GM23338 (cell line): Measurements from ENCODE around the gene CACNA1C. TPM values are rescaled to one million over a fixed set of nuclear protein-coding genes. Genes with fewer than 3 reads are reported as not detected.

Source experiments
- ATAC-seq: fragments of 200-7000 bp; cut with Tn5 transposase; 3 replicates; pipeline ENCODE4 v1.9.1; 2020
- DNase-seq: peaks from one replicate; pipeline ENCODE4 v3.0.0-alpha.2; 2015; ENCODE audit warnings: low spot score
- H2AFZ ChIP-seq: fragments of 200-600 bp; sonication (generic); 2 replicates; pipeline ENCODE4 v1.8.0; 2016; ENCODE audit warnings: antibody characterized with exemption, mild to moderate bottlenecking, moderate library complexity
- H3F3A ChIP-seq: fragments of 200-600 bp; sonication (generic); replicated peaks from 2 replicates; pipeline ENCODE4 v1.8.0; 2017; ENCODE audit warnings: antibody characterized with exemption, mixed run types, low read depth
- H3K27ac ChIP-seq: fragments of 200-600 bp; sonication (generic); 2 replicates; pipeline ENCODE4 v1.6.1; 2016; ENCODE audit warnings: low read depth
- H3K27me3 ChIP-seq: fragments of 200-600 bp; sonication (generic); 2 replicates; pipeline ENCODE4 v1.8.0; 2016; ENCODE audit warnings: mild to moderate bottlenecking, mixed run types, moderate library complexity; ENCODE audit not compliant: insufficient read depth
- H3K36me3 ChIP-seq: fragments of 200-600 bp; sonication (generic); 2 replicates; pipeline ENCODE4 v1.8.0; 2016; ENCODE audit warnings: mild to moderate bottlenecking; ENCODE audit not compliant: insufficient read depth
- H3K4me1 ChIP-seq: fragments of 200-600 bp; sonication (generic); 2 replicates; pipeline ENCODE4 v1.8.0; 2016; ENCODE audit warnings: mild to moderate bottlenecking, moderate library complexity; ENCODE audit not compliant: insufficient read depth
- H3K4me2 ChIP-seq: fragments of 200-600 bp; sonication (generic); 2 replicates; pipeline ENCODE4 v1.7.1; 2017; ENCODE audit warnings: mixed run types
- H3K4me3 ChIP-seq: fragments of 200-600 bp; sonication (generic); 2 replicates; pipeline ENCODE4 v1.6.1; 2016; ENCODE audit warnings: mixed run types
- H3K79me2 ChIP-seq: fragments of 200-600 bp; sonication (generic); replicated peaks from 2 replicates; pipeline ENCODE4 v1.8.0; 2017; ENCODE audit warnings: mild to moderate bottlenecking; ENCODE audit not compliant: insufficient read depth
- H3K9me2 ChIP-seq: fragments of 200-600 bp; sonication (generic); 2 replicates; pipeline ENCODE4 v1.8.0; 2017; ENCODE audit not compliant: insufficient read depth
- H4K20me1 ChIP-seq: fragments of 200-600 bp; sonication (generic); replicated peaks from 2 replicates; pipeline ENCODE4 v1.8.0; 2017; ENCODE audit warnings: mild to moderate bottlenecking; ENCODE audit not compliant: insufficient read depth
- H3K27ac Mint-ChIP-seq: 2 replicates; pipeline ENCODE4 v1.8.0; 2020; ENCODE audit warnings: inconsistent platforms, mild to moderate bottlenecking, moderate library complexity, mixed read lengths
- H3K27me3 Mint-ChIP-seq: 3 replicates; pipeline ENCODE4 v1.8.0; 2022; ENCODE audit warnings: low read depth, mild to moderate bottlenecking, moderate library complexity, mixed read lengths, inconsistent platforms; ENCODE audit not compliant: insufficient read depth, poor library complexity
- H3K36me3 Mint-ChIP-seq: 3 replicates; pipeline ENCODE4 v1.8.0; 2021; ENCODE audit warnings: low read depth, mild to moderate bottlenecking, inconsistent platforms, moderate library complexity, mixed read lengths
- H3K4me1 Mint-ChIP-seq: 3 replicates; pipeline ENCODE4 v1.8.0; 2020; ENCODE audit warnings: mild to moderate bottlenecking, inconsistent platforms, mixed read lengths
- H3K4me3 Mint-ChIP-seq: 3 replicates; pipeline ENCODE4 v1.8.0; 2021; ENCODE audit warnings: moderate library complexity, mild to moderate bottlenecking, inconsistent platforms, mixed read lengths
- H3K9me3 Mint-ChIP-seq: 3 replicates; pipeline ENCODE4 v1.8.0; 2020; ENCODE audit warnings: moderate library complexity, mild to moderate bottlenecking, inconsistent platforms, mixed read lengths
- CREB1 ChIP-seq: fragments of 250-450 bp; sonication (Bioruptor Pico); IDR thresholded peaks from 2 replicates; pipeline ENCODE4 v1.5.0; 2020; ENCODE audit warnings: low read depth, mild to moderate bottlenecking, moderate library complexity
- CTCF ChIP-seq, 2 experiments: fragments of 200-600 bp in 1 of 2; sonication (generic) in 1 of 2; conservative IDR thresholded peaks; 2 replicates each; pipeline versions ENCODE4 v1.5.1 to v1.6.1; 2016 to 2017; ENCODE audit warnings: antibody characterized with exemption in 2 of 2, low read depth in 2 of 2, mild to moderate bottlenecking in 2 of 2, moderate library complexity in 1 of 2
- ETS1 ChIP-seq: IDR thresholded peaks from 2 replicates; pipeline ENCODE4 v1.6.1; 2016; ENCODE audit warnings: antibody characterized with exemption
- EZH2phosphoT487 ChIP-seq: fragments of 200-600 bp; sonication (generic); IDR thresholded peaks from one replicate; pipeline ENCODE4 v1.8.1; 2018; ENCODE audit warnings: antibody characterized with exemption; ENCODE audit not compliant: unreplicated experiment
- JUNB ChIP-seq: IDR thresholded peaks from one replicate; pipeline ENCODE4 v1.6.1; 2016; ENCODE audit warnings: antibody characterized with exemption; ENCODE audit not compliant: unreplicated experiment
- POLR2AphosphoS5 ChIP-seq: IDR thresholded peaks from 2 replicates; pipeline ENCODE4 v1.6.1; 2016; ENCODE audit warnings: antibody characterized with exemption, low read depth
- REST ChIP-seq: IDR thresholded peaks from one replicate; pipeline ENCODE4 v1.6.1; 2018; ENCODE audit warnings: antibody characterized with exemption; ENCODE audit not compliant: unreplicated experiment
- STAT1 ChIP-seq: IDR thresholded peaks from one replicate; pipeline ENCODE4 v1.6.1; 2016; ENCODE audit warnings: antibody characterized with exemption; ENCODE audit not compliant: unreplicated experiment
- ZNF114 ChIP-seq: fragments of 250-450 bp; sonication (Bioruptor Pico); IDR thresholded peaks from 2 replicates; pipeline ENCODE4 v1.5.0; 2020; ENCODE audit warnings: mild to moderate bottlenecking, moderate library complexity
- ZNF331 ChIP-seq: fragments of 250-450 bp; sonication (Bioruptor Pico); IDR thresholded peaks from 2 replicates; pipeline ENCODE4 v1.5.0; 2020; ENCODE audit warnings: low read depth, mild to moderate bottlenecking, moderate library complexity
- polyA plus RNA-seq: library from polyadenylated mRNA; unstranded; fragments of >200 nt; fragmentation: Nextera tagmentation; extraction: Ambion mirVana; gene quantifications from 2 replicates; pipeline ENCODE4 v1.2.1, GENCODE V29; 2016
- total RNA-seq: library from RNA; depleted of rRNA; stranded (reverse); fragments of >200 nt; shearing (Covaris generic); gene quantifications from 2 replicates; pipeline ENCODE4 v1.2.3, GENCODE V29; 2014

CACNA1C gene
- total and polyA plus RNA-seq, 2 experiments from 2014 or later: 0.78 to 2.1 TPM

GRCh38 chr12:2013086-2013485, 39.7 kb upstream of the CACNA1C start (continued):
- TF ChIP-seq REST (no peak), EZH2phosphoT487 (no peak), POLR2AphosphoS5 (no peak), JUNB (no peak), ZNF331 (CRISPR knock-in tag) (no peak), ZNF114 (no peak), ETS1 (no peak), CREB1 (CRISPR knock-in tag) (no peak)

- Mint-ChIP-seq H3K4me3 (no peak overlapping the region), H3K27ac (no peak overlapping the region), H3K36me3 (no peaks in the 10 kb centered on the region), H3K9me3 (no peaks in the 10 kb centered on the region), H3K27me3 (peaks cover 4% of the 10 kb centered on the region), H3K4me1 (peaks cover 58% of the 10 kb centered on the region)
- TF ChIP-seq CTCF (conservative IDR thresholded peaks at IDR 0.05; ENCODE audit: low read depth in 2 of 2) (peak in 1 of 2 experiments; percentile 10; a peak in 1 of 4 replicates), ZNF331 (CRISPR knock-in tag) (no peak), STAT1 (no peak)
- Histone ChIP-seq H3K36me3 (no peaks in the 10 kb centered on the region), H2AFZ (no peak overlapping the region), H4K20me1 (no peaks in the 10 kb centered on the region), H3K27me3 (no peaks in the 10 kb centered on the region), H3K4me2 (no peak overlapping the region), H3K9me2 (no peaks in the 10 kb centered on the region), H3F3A (no peaks in the 10 kb centered on the region), H3K4me3 (no peak overlapping the region), H3K4me1 (peaks cover 44% of the 10 kb centered on the region), H3K79me2 (no peaks in the 10 kb centered on the region), H3K27ac (no peak overlapping the region)
- ATAC-seq (peak; percentile 61), DNase-seq (peak; percentile 44)
Measured at GRCh38 chr12:2013527-2014223, 39.1 kb upstream of the CACNA1C start.
